Osteoblast (primary cell): Measurements from ENCODE around the gene EPC1. TPM values are rescaled to one million over a fixed set of nuclear protein-coding genes. Genes with fewer than 3 reads are reported as not detected.
A peak's percentile ranks its signal among the peaks of the same experiment; 100 is the strongest.

Experiments
- DNase-seq: peaks from one replicate; pipeline ENCODE4 v3.0.0; 2011; ENCODE audit warnings: low spot score, mixed read lengths; ENCODE audit not compliant: insufficient read length; ENCODE audit errors: missing footprints
- H2AFZ ChIP-seq: 2 replicates; pipeline ENCODE4 v1.6.0; 2011; ENCODE audit warnings: mild to moderate bottlenecking, low read length
- H3K27ac ChIP-seq: 2 replicates; pipeline ENCODE4 v1.5.1; 2011; ENCODE audit warnings: mild to moderate bottlenecking, low read depth, low read length, moderate library complexity
- H3K27me3 ChIP-seq: 2 replicates; pipeline ENCODE4 v1.6.0; 2012; ENCODE audit warnings: mild to moderate bottlenecking, control low read depth, inconsistent platforms, low read length, moderate library complexity; ENCODE audit not compliant: insufficient read depth
- H3K36me3 ChIP-seq: 2 replicates; pipeline ENCODE4 v1.5.1; 2011; ENCODE audit warnings: mild to moderate bottlenecking, low read length, control low read depth, moderate library complexity; ENCODE audit not compliant: insufficient read depth
- H3K4me1 ChIP-seq: 2 replicates; pipeline ENCODE4 v1.5.1; 2011; ENCODE audit warnings: mild to moderate bottlenecking, low read length, control low read depth, moderate library complexity; ENCODE audit not compliant: insufficient read depth
- H3K4me2 ChIP-seq: 2 replicates; pipeline ENCODE4 v1.6.0; 2011; ENCODE audit warnings: mild to moderate bottlenecking, low read length; ENCODE audit not compliant: insufficient read depth
- H3K4me3 ChIP-seq: fragments of 200-600 bp; sonication (generic); 3 replicates; pipeline ENCODE4 v1.5.1; 2012; ENCODE audit warnings: mild to moderate bottlenecking, low read length, inconsistent platforms; ENCODE audit not compliant: insufficient read depth
- H3K79me2 ChIP-seq: 2 replicates; pipeline ENCODE4 v1.6.0; 2012; ENCODE audit warnings: mild to moderate bottlenecking, low read length, control low read depth, inconsistent platforms; ENCODE audit not compliant: insufficient read depth
- H3K9me3 ChIP-seq: 2 replicates; pipeline ENCODE4 v1.5.1; 2011; ENCODE audit warnings: low read depth, low read length, control low read depth
- H4K20me1 ChIP-seq: 2 replicates; pipeline ENCODE4 v1.6.0; 2012; ENCODE audit warnings: mild to moderate bottlenecking, low read length, control low read depth; ENCODE audit not compliant: insufficient read depth
- CTCF ChIP-seq: IDR thresholded peaks from 2 replicates; pipeline ENCODE4 v1.5.1; 2011; ENCODE audit warnings: mild to moderate bottlenecking, low read depth, low read length, moderate library complexity; ENCODE audit errors: extremely low read depth
- total RNA-seq: library from RNA; depleted of rRNA; stranded (reverse); fragments of >200 nt; gene quantifications from 2 replicates; pipeline ENCODE4 v1.2.3, GENCODE V29; 2012

EPC1 gene
- total RNA-seq, 1 donor: 30.8 TPM

- Histone ChIP-seq H2AFZ (no peak overlapping the region), H3K27ac (no peak overlapping the region), H3K4me1 (peaks cover 13% of the 10 kb centered on the region), H3K27me3 (no peaks in the 10 kb centered on the region), H3K79me2 (peaks cover 98% of the 10 kb centered on the region), H3K9me3 (no peaks in the 10 kb centered on the region), H3K4me2 (no peak overlapping the region), H3K36me3 (peaks cover 10% of the 10 kb centered on the region), H3K4me3 (no peak overlapping the region), H4K20me1 (peaks cover 89% of the 10 kb centered on the region)
- no peak for DNase-seq
- no peak for TF ChIP-seq CTCF
These were observed 6.3 kb downstream of the EPC1 start for GRCh38 chr10:32340596-32341180.

GRCh38 chr10:32338262-32338661 is 8.7 kb downstream of the EPC1 start:
- DNase-seq: no peak
- Histone ChIP-seq H3K27me3 (no peaks in the 10 kb centered on the region), H3K4me1 (peaks cover 2% of the 10 kb centered on the region), H3K9me3 (no peaks in the 10 kb centered on the region), H3K27ac (no peak overlapping the region), H3K4me3 (no peak overlapping the region), H3K79me2 (peaks cover 98% of the 10 kb centered on the region), H2AFZ (no peak overlapping the region), H3K4me2 (no peak overlapping the region), H4K20me1 (peaks cover 88% of the 10 kb centered on the region), H3K36me3 (no peaks in the 10 kb centered on the region)
- TF ChIP-seq CTCF: no peak

- Histone ChIP-seq H3K4me1 (peaks cover under 1% of the 10 kb centered on the region), H3K36me3 (no peaks in the 10 kb centered on the region), H3K79me2 (peaks cover 99% of the 10 kb centered on the region), H3K27me3 (no peaks in the 10 kb centered on the region), H3K9me3 (no peaks in the 10 kb centered on the region), H3K4me3 (no peak overlapping the region), H3K4me2 (no peak overlapping the region), H3K27ac (peak overlapping the region; percentile 4), H4K20me1 (peaks cover 94% of the 10 kb centered on the region), H2AFZ (no peak overlapping the region)
- no peak for DNase-seq
- TF ChIP-seq CTCF: no peak
These were observed 9.6 kb downstream of the EPC1 start for GRCh38 chr10:32337350-32337749.

GRCh38 chr10:32333849-32334248 is 13.1 kb downstream of the EPC1 start:
- TF ChIP-seq CTCF: no peak
- Histone ChIP-seq H3K4me3 (no peak overlapping the region), H3K27ac (no peak overlapping the region), H3K79me2 (peaks cover 98% of the 10 kb centered on the region), H3K4me1 (peaks cover under 1% of the 10 kb centered on the region), H3K36me3 (no peaks in the 10 kb centered on the region), H4K20me1 (peaks cover 94% of the 10 kb centered on the region), H3K4me2 (no peak overlapping the region), H3K9me3 (no peaks in the 10 kb centered on the region), H2AFZ (no peak overlapping the region), H3K27me3 (no peaks in the 10 kb centered on the region)
- no peak for DNase-seq
